ENCODE data around the gene ITGB1BP1.

ITGB1BP1 gene

DNA sequence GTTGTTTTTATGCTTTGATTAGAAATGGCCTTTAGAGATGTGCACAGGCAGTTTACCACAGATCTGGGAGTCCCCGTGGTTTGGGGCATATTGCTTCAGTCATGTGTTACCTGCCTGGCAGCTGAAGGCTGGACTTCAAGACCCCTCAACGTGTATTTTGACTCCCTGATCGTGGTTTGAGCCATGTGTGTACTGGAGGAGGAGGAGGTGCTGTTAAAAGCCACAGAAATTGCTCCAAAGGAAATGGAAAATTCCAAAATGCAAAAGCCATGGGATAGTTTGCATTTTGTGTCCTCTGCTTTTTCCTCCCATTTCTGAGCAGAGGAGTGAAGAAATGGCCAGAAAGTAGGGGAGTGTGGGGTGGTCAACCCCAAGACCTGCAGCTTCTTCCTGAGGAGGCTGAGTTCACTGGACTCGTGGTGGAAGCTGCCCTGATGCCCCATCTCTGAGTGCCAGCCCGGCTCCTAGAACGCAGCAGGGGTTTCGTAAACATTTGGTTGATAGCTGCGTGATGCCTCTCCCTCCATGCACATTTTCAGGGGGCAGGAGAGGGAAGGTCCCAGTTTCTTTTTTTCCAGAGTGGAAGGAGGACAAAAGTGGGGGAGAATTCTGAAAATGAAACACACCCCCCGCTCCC, 45.7 kb downstream of the ITGB1BP1 start:
- DNase-seq, result no peak

DNA sequence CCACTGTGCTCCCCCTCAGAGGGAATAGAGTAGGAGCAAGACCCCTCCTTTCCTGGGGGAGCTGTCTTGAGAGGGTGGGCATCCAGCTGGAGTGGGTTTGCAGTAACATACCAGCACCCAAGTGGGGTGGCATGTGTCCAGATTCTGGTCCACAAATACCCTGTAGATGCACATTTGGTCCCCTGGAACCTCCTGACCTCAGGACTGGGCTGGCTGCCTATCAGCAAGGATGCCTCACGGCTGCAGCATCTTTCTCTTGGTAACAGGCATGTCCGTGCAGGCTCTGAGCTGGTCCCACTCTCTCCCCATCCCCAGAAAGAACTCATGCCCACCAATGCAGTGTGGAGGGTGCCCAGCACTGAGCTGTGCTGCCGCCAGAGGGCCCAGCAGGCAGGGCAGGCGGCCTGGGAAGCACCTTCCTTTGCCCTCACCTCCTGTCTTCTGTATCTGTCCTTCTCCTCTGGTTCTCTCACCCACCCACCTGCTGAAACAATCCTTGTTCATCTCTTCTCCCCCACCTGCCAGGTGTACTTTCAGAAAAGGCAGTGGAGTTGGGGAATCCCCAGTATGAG, 47.4 kb downstream of the ITGB1BP1 start:
- no peak for DNase-seq

DNA sequence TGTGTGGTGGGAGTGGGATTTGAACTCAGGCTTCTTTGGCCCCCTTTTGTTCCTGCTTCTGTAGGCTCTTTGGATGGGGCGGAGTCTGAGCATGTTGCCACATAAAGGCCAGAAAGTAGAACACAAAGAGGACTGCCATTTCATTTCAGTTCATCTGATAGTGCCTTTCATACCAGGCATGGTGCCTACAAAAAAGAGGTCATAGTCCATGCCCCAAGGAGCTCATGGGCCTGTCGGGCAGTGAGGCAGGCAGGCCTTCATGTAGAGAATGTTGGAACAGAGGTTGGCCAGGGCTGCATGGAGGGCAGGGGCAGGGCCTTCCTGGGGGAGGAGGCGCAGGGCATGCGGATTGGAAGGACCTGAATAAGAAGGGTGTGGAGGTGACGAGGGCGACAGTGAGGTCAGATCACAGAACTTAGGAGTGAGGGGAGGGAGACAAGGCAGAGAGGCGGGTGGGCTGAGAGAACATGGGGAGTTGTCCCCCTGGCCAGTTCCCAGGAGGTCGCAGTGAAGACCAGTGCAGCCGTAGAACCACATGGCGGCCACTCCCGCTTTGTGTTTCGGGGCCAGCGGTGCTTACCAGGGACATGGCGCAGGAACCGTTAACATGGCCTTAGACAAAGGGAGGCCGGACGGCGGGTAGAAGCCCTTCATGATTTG, 49.1 kb downstream of the ITGB1BP1 start:
- no peak for DNase-seq

DNA sequence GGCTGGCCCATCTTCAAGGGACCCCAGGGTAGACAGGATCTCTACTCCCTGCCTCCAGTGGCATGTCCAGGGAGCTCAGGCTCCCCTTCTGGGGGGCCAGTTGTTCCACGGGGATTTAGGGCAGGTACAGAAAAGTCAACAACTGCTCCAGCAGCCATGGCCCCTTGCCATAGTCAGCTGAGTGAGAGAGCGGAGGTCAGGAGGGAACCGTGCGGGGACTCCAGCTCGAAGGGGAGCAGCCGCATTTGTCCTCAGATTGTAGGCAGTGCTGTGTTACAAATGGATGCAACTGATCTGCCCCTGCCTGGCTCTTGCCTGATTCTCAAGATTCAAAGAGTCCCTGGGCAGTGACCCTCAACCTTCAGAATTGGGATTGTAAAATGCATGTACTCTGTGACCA, 49.9 kb downstream of the ITGB1BP1 start:
- no peak for DNase-seq

DNA sequence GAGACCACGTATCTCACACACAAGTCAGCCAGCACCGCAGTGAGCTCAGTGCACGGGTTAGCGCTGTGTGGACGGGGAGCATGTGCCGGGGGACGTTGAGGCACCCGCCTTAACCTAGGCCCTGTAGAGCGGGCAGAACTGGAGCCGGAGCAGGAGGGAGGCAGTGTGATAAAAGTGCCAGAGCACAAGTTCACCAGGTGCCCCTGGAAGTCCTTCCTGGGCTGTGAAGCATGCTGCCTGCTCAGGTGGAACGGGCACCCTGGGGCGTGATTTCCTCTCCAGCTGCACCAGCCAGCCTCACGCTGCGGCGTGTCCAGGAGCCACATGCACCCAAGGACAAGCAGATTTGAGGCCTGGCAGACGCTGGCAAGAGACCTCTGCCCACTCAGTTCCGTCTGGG, 50.3 kb downstream of the ITGB1BP1 start:
- DNase-seq, result no peak

DNA sequence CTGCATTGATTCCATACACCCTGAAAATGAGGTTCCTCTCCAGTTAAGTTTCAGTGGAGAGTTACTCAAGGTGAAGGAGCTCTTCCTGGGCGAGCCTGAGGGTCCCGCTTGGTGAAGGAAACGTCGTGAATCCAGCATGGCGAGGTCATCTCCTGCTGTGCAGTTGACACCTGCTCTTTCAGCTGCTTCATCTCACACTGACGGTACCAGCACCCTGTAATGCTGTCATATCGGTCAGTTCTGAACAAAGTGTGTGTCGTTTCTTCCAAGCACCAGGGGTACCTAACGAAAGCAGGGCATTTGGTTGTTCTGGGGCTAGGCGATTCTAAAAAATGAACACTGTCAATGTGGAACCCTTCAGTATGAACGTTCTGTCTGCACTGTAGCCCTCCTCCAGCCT, 52.6 kb downstream of the ITGB1BP1 start:
- DNase-seq, result peak in 1 of 2 donors; percentile 16

DNA sequence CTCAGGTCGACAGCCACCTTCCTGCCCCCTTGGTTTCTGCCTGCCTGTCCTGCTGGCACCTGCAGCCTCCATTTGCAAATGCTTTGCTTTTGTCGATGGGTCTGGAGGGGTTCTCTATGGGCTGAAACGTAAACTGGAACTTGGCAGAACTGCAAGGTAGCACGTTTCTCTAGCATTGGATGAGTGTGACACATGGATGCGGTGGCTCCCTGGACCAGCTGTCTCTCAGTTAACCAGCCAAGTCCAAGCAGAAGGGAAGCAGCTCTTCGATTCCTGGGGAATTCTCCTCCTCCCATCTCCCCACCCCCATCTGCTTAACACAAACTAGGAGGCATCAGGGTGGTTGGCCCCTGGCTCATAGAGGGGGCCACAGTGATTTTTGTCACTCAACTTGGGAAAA, 57.3 kb downstream of the ITGB1BP1 start:
- DNase-seq, result no peak

DNA sequence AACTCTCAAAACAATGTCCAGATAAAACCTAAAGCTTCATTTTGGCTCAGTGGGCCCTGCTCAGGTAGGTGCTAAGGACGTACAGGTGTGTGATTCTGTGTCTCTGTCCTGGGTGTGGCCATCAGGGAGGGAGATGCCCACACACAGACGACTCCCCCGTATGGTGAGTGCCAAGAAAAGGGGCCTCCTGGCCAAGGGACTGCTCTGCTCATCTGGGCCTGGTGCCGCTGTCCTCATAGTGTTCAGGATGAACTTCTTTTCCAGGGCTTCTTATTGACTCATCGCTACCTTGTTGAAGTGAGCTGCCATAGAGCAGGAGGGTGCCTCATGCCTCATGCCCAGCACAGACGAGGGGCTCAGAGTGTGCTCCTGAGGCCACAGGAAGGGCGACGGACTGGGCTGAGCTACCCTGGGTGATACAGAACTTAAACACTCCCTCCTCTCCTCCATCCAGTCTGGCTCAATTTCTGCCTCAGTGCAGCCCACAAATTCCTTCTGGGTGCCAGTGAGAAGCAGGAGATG, 57.8 kb downstream of the ITGB1BP1 start:
- no peak for DNase-seq

DNA sequence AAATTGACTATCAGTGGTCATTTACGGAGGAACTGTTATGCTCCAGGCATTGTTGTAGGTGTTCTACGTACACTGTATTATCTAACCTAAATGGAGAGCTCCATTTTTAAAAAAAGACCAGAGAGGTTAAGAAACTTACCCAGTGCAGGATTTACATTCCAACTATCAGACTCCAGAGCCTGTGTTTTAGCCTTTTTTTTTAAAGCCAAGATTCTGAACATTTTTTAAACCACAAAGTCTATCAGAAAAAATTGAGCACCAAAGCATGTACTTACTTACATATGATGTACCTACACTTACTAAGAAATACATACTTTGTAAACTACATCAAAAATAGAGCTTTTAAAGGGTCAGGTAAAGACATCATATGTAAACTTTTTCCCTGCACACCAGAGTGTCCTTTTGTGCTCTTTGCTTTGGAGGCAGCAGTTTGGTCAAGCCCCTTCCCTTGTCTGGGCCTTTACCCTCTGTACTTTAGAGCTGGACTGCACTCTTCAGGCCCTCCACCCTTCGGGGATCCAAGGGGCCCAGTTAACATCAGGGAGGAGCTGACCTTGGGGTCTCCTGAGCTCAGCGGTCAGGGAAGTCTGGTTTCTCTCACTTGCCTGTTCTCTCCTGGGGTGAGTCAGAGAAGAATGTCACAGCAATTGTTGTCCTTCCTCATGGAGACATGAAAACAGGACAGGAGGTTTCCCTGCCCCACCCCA, 58.4 kb downstream of the ITGB1BP1 start:
- no peak for DNase-seq

DNA sequence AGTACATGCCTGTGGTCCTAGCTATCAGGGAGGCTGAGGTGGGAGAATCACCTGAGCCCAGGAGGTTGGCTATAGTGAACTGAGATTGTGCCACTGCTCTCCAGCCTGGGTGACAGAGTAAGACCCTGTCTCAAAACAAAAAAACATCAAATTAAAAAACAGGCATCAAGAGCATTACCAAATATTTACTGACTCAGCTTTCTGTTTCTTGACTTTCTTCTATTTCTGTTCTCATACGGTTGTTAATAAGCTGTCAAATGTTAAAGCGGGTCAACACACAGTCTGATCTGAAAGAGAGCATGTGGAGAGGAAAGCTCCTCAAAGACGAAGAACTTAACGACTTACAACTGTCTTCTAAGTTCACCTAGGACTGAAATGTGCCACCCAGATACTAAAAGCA, 59.0 kb downstream of the ITGB1BP1 start:
- no peak for DNase-seq

DNA sequence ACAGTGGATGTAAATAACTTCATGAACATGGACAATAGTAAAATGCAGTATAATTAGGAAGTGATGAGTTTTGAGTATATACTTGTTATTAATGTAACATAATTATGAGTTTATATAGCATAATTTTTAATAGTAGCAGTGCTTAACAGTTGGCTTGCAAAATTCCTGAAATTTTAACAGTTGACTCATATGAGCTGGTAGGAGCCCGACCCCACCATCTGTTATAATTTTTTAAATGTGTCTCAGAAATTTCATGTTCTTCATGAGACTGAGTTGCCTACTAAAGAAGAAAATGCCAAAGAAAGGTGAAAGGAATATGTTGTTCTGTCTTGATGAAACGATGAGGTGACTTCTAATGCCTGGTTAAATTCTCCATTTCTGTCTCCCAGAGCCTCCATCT, 62.6 kb downstream of the ITGB1BP1 start:
- no peak for DNase-seq

DNA sequence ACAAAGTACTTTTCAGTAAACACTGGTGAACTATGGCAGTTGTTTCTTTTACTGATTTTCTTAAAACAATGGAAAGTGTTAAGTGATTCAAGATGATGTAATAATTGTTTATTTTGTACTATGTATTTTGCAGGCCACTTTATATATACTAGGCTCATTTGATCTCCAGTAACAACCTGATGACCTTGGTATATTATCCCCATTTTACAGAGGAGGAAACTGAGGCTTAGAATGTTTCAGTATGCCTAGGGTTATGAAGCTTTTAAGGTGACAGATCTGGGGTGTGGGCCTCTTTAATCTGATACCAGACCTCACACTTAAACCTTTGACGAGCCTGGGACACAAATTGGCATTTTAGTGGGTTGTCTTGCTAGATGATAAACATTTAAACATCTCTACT, 63.2 kb downstream of the ITGB1BP1 start:
- no peak for DNase-seq

DNA sequence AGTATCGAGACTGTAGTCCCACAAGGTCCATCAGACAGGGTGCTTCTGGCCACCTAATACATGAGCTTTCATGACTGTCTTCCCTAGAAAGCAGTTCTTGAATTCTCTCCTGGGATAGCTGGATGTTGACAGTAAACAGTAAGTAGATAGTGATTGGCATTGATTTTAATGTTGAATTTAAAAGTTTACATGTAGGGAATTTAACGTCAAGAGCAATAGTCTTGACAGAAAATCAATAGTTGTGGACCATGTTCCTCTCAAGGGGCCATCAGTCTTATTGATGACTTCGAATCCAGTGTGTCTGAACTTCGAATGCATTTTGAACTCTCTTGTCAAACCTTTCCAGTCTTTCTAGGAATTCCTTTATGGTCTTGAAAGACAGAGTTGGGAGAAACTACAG, 63.9 kb downstream of the ITGB1BP1 start:
- no peak for DNase-seq

DNA sequence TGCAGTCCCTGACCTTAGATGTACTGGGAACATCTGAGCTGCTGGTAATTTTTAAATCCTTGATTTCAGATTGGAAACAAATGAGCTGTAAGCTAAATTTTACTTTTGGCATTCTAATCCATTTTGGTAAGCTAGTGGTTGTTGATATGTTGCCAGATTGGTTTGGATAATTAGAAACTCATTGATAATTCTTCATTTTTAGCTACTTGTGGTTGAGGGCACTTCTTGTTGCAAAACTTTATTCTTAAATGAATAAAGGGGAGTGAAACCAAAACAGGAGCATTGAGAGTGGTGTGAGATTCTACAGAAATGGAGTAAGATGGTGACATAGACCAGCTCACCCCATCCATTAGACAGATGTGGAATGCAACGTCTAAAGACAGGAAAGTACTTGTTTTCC, 64.5 kb downstream of the ITGB1BP1 start:
- DNase-seq, result no peak

DNA sequence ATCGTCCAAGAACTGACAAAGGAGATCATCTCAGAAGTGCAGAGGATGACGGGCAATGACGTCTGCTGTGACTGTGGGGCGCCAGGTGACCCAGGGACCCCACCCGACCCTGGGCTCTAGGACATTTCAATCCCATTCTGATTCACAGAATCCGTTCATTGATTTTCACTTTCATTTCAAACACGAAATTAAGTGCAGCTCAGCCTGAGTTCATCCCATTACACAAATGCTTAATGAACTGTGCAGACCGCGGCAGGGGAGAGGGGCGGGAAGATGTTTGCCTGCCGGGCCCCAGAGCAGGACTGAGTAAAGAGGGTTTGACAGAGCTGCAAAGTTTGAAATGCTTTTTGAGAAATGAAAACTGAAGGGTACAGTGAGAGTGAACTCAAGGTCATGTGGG, 67.1 kb downstream of the ITGB1BP1 start:
- DNase-seq, result no peak

DNA sequence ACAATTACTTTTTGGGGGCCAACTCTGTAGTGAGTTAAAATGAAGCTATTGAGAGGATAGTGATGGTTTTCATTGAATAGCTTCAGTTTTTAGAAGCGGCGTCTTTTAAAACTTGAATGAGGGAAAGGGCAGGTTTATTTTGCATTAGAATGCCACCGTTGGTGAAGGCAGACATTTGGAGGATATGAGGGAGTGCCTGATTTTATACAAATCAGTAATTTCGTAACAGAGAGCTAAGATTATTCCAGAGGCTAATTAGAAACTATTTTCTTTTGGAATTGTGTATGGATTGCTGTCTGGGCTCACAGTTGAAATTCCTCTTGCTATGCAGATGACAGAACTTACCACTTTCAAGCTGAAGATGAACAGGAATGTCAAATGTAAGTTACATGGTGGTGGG, 67.6 kb downstream of the ITGB1BP1 start:
- no peak for DNase-seq

DNA sequence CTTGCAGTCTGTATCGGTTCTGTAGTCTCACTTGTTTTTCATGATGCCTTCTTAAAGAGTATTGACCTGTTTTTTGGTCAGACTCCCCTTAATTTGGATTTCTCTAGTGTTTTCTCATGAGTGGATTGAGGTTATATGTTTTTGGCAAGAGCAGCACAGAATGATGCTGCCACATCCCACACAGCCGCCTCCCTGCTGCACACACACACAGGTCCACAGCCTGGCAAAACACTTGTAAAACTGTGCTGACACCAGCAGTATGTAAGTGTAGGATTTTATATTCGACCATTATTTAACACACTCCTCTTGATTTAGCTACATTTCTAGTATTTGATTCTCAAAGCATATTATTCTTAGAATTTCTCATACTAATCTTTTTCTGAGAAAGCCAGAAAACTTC, 68.1 kb downstream of the ITGB1BP1 start:
- no peak for DNase-seq

DNA sequence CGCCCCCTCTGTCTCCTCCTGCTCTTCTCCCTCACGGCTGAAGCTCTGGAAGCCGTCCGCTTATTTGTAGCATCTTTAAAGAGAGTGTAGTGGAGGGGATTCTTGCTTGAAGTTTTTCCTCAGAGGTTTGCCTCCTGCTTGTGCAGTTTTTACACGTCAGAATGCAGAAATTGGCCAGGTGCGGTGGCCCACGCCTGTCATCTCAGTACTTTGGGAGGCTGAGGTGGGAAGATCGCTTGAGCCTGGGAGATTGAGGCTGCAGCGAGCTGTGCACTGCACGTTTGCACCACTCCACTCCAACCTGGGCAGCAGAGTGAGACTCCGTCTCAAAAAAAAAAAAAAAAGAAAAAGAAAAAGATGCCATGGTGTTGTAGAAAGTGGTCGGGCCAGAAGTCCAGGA, 69.0 kb downstream of the ITGB1BP1 start:
- no peak for DNase-seq
